Uterus (tissue), 2 donors: ENCODE data around the gene LTBP2.

Source experiments
- POLR2A ChIP-seq, 2 donors: fragments of 450-650 bp; IDR thresholded peaks; one replicate each; pipeline ENCODE4 v1.6.1; 2016; ENCODE audit warnings: antibody characterized with exemption in 2 of 2, mild to moderate bottlenecking in 1 of 2, moderate library complexity in 1 of 2
- TF ChIP-seq, protein P1 (sequence below), 4 experiments: fragments of 200-600 bp in 2 of 4; fragments of 450-650 bp in 2 of 4; sonication (generic) in 2 of 4; IDR thresholded peaks; one replicate each; pipeline ENCODE4 v1.5.1; 2016 to 2019; ENCODE audit warnings: antibody characterized with exemption in 4 of 4, mild to moderate bottlenecking in 2 of 4, moderate library complexity in 1 of 4

DNA sequence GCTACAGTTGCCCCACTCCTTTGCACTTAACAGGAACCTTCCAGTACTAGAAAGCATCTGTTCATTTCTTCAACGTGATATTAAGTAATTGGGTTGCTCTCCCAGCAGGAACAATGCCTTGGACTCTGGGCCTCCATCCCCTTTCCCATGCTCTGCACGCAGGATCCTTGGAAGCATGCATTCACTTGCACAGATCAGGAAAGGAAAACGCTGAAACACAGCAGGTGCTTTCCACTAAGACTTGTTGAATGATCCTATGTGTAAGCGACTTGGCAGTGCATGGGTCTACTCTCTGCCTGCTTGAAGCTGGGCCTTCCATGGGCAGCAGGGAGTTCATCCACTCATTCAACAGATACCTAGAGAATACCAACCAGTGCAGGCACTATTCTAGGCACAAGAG is 2.3 kb downstream of the LTBP2 start:
- TF ChIP-seq, protein P1, sequence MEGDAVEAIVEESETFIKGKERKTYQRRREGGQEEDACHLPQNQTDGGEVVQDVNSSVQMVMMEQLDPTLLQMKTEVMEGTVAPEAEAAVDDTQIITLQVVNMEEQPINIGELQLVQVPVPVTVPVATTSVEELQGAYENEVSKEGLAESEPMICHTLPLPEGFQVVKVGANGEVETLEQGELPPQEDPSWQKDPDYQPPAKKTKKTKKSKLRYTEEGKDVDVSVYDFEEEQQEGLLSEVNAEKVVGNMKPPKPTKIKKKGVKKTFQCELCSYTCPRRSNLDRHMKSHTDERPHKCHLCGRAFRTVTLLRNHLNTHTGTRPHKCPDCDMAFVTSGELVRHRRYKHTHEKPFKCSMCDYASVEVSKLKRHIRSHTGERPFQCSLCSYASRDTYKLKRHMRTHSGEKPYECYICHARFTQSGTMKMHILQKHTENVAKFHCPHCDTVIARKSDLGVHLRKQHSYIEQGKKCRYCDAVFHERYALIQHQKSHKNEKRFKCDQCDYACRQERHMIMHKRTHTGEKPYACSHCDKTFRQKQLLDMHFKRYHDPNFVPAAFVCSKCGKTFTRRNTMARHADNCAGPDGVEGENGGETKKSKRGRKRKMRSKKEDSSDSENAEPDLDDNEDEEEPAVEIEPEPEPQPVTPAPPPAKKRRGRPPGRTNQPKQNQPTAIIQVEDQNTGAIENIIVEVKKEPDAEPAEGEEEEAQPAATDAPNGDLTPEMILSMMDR (IDR thresholded peaks at IDR 0.05) = no peak
- no peak for TF ChIP-seq POLR2A (IDR thresholded peaks at IDR 0.05)
